GM12875 (cell line): Measurements from ENCODE around the gene CAD.
"Not testable (repeated sequence)": the region's sequence is repeated elsewhere in the genome, so short reads cannot be mapped to it uniquely, and the experiment has no call there.

ENCODE experiments used
- H3K4me3 ChIP-seq: one replicate; pipeline ENCODE4 v1.5.1; 2011; ENCODE audit warnings: low read depth, low read length, control low read depth
- CTCF ChIP-seq: IDR thresholded peaks from 2 replicates; pipeline ENCODE4 v1.5.1; 2011; ENCODE audit warnings: low read depth, mild to moderate bottlenecking, control low read depth, inconsistent platforms, low read length, moderate library complexity, borderline replicate concordance; ENCODE audit not compliant: insufficient read depth

CAD gene

GRCh38 chr2:27186613-27187345 is 30.4 kb upstream of the CAD start:
- TF ChIP-seq CTCF: no peak
- H3K4me3 ChIP-seq: no peak overlapping the region

GRCh38 chr2:27189989-27190388 is 27.2 kb upstream of the CAD start:
- no peak for TF ChIP-seq CTCF
- no peak overlapping the region for H3K4me3 ChIP-seq

- TF ChIP-seq CTCF: peak; percentile 69
- H3K4me3 ChIP-seq: no peak overlapping the region
Measured at GRCh38 chr2:27191070-27191829, 25.9 kb upstream of the CAD start.

GRCh38 chr2:27194538-27195354 is 22.4 kb upstream of the CAD start:
- TF ChIP-seq CTCF: no peak
- H3K4me3 ChIP-seq: no peak overlapping the region

- H3K4me3 ChIP-seq: not testable (repeated sequence)
Measured at GRCh38 chr2:27195799-27196198, 21.4 kb upstream of the CAD start.

- H3K4me3 ChIP-seq: not testable (repeated sequence)
Measured at GRCh38 chr2:27198068-27198467, 19.1 kb upstream of the CAD start.

- TF ChIP-seq CTCF: no peak
- no peak overlapping the region for H3K4me3 ChIP-seq
Measured at GRCh38 chr2:27198627-27199026, 18.5 kb upstream of the CAD start.

- no peak overlapping the region for H3K4me3 ChIP-seq
- TF ChIP-seq CTCF: no peak
Measured at GRCh38 chr2:27199241-27199640, 17.9 kb upstream of the CAD start.
